ENCODE measurements around the gene PTHLH.

Gene PTHLH

GRCh38 chr12:27973487-27973890 is 956 bp upstream of the PTHLH start:
- DNase-seq, result no peak

- no peak for DNase-seq
Measured at GRCh38 chr12:27971606-27972005, 927 bp downstream of the PTHLH start.

GRCh38 chr12:27971121-27971489 is 1.4 kb downstream of the PTHLH start:
- DNase-seq, result no peak

GRCh38 chr12:27970401-27971120 is 2.0 kb downstream of the PTHLH start:
- no peak for DNase-seq

- peak; percentile 42 for DNase-seq
Measured at GRCh38 chr12:27969624-27970400, 2.7 kb downstream of the PTHLH start.

GRCh38 chr12:27968972-27969623 is 3.4 kb downstream of the PTHLH start:
- DNase-seq, result peak; percentile 12

- DNase-seq, result peak; percentile 27
Measured at GRCh38 chr12:27967551-27968054, 4.9 kb downstream of the PTHLH start.

GRCh38 chr12:27966870-27967269 is 5.7 kb downstream of the PTHLH start:
- no peak for DNase-seq

GRCh38 chr12:27965966-27966365 is 6.6 kb downstream of the PTHLH start:
- DNase-seq, result no peak

- DNase-seq, result no peak
Measured at GRCh38 chr12:27965411-27965810, 7.1 kb downstream of the PTHLH start.

GRCh38 chr12:27964123-27964522 is 8.4 kb downstream of the PTHLH start:
- no peak for DNase-seq

- peak; percentile 7 for DNase-seq
Measured at GRCh38 chr12:27960821-27961220, 11.7 kb downstream of the PTHLH start.

- DNase-seq, result no peak
Measured at GRCh38 chr12:27958675-27959074, 13.9 kb downstream of the PTHLH start.

GRCh38 chr12:27957366-27957765 is 15.2 kb downstream of the PTHLH start:
- no peak for DNase-seq

GRCh38 chr12:27953817-27954216 is 18.7 kb downstream of the PTHLH start:
- DNase-seq, result no peak

GRCh38 chr12:27953348-27953747 is 19.2 kb downstream of the PTHLH start:
- DNase-seq, result no peak

GRCh38 chr12:27952510-27952909 is 20.0 kb downstream of the PTHLH start:
- DNase-seq, result no peak

- no peak for DNase-seq
Measured at GRCh38 chr12:27951898-27952297, 20.6 kb downstream of the PTHLH start.

- no peak for DNase-seq
Measured at GRCh38 chr12:27946421-27946820, 26.1 kb downstream of the PTHLH start.

GRCh38 chr12:27940756-27941402 is 31.7 kb downstream of the PTHLH start:
- peak; percentile 27 for DNase-seq

- DNase-seq, result no peak
Measured at GRCh38 chr12:27940245-27940644, 32.3 kb downstream of the PTHLH start.

GRCh38 chr12:27937768-27938167 is 34.8 kb downstream of the PTHLH start:
- no peak for DNase-seq

GRCh38 chr12:27936196-27936595 is 36.3 kb downstream of the PTHLH start:
- DNase-seq, result no peak
